Loucy (cell line): ENCODE measurements around the gene LINC00237.

ENCODE experiments used
- EZH2phosphoT487 ChIP-seq: fragments of 200-600 bp; IDR thresholded peaks from 2 replicates; pipeline ENCODE4 v1.6.1; 2018; ENCODE audit warnings: antibody characterized with exemption, mild to moderate bottlenecking, moderate library complexity, borderline replicate concordance
- TF ChIP-seq, protein P1 (sequence below): fragments of 200-600 bp; sonication (generic); conservative IDR thresholded peaks from 2 replicates; pipeline ENCODE4 v1.5.1; 2014; ENCODE audit warnings: mild to moderate bottlenecking, antibody characterized with exemption, low read length

DNA sequence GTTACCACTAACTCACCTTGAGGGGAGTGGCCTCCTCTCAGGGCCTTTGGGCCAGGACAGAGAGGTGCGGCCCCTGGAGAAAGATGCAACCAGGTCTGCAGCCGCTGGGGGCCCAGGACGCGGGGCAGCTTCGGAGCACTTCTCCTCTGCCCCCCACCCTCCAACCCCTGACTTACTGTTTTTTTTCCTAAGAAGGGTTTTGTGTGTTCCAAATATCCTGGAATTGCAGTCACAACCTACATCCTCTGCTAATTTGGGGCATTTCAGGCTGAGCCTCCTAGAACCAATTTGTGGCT is 1.7 kb downstream of the LINC00237 start:
- TF ChIP-seq, protein P1, sequence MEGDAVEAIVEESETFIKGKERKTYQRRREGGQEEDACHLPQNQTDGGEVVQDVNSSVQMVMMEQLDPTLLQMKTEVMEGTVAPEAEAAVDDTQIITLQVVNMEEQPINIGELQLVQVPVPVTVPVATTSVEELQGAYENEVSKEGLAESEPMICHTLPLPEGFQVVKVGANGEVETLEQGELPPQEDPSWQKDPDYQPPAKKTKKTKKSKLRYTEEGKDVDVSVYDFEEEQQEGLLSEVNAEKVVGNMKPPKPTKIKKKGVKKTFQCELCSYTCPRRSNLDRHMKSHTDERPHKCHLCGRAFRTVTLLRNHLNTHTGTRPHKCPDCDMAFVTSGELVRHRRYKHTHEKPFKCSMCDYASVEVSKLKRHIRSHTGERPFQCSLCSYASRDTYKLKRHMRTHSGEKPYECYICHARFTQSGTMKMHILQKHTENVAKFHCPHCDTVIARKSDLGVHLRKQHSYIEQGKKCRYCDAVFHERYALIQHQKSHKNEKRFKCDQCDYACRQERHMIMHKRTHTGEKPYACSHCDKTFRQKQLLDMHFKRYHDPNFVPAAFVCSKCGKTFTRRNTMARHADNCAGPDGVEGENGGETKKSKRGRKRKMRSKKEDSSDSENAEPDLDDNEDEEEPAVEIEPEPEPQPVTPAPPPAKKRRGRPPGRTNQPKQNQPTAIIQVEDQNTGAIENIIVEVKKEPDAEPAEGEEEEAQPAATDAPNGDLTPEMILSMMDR: no peak
- TF ChIP-seq EZH2phosphoT487: no peak
